DND-41 (cell line): ENCODE measurements around the gene BRF1.

ENCODE experiments used
- ATAC-seq: fragments of 200-7000 bp; cut with Tn5 transposase; 3 replicates; pipeline ENCODE4 v1.9.1; 2021; ENCODE audit warnings: low read depth; ENCODE audit not compliant: insufficient read depth
- DNase-seq: peaks from one replicate; pipeline ENCODE4 v3.0.0-alpha.2; 2020
- H2AFZ ChIP-seq: 2 replicates; pipeline ENCODE4 v1.6.0; 2012; ENCODE audit warnings: low read depth, low read length
- H3K27ac ChIP-seq: 2 replicates; pipeline ENCODE4 v1.5.1; 2012; ENCODE audit warnings: low read length, inconsistent platforms
- H3K27me3 ChIP-seq: fragments of 200-600 bp; sonication (generic); 2 replicates; pipeline ENCODE4 v1.6.0; 2012; ENCODE audit warnings: low read length, mild to moderate bottlenecking, inconsistent platforms; ENCODE audit not compliant: insufficient read depth, poor library complexity
- H3K36me3 ChIP-seq: 2 replicates; pipeline ENCODE4 v1.5.1; 2012; ENCODE audit warnings: low read length, inconsistent platforms; ENCODE audit not compliant: insufficient read depth
- H3K4me1 ChIP-seq: 2 replicates; pipeline ENCODE4 v1.5.1; 2012; ENCODE audit warnings: mild to moderate bottlenecking, low read length; ENCODE audit not compliant: insufficient read depth
- H3K4me2 ChIP-seq: 2 replicates; pipeline ENCODE4 v1.6.0; 2012; ENCODE audit warnings: mild to moderate bottlenecking, moderate library complexity, low read length, inconsistent platforms; ENCODE audit not compliant: insufficient read depth
- H3K4me3 ChIP-seq, 2 experiments: fragments of 200-600 bp in 1 of 2; shearing (Covaris generic) in 1 of 2; 2 replicates each; pipeline ENCODE4 v1.5.1; 2012 to 2016; ENCODE audit warnings: inconsistent platforms in 2 of 2, low read length in 2 of 2, mild to moderate bottlenecking in 2 of 2, low read depth in 1 of 2, moderate library complexity in 1 of 2
- H3K79me2 ChIP-seq: 2 replicates; pipeline ENCODE4 v1.6.0; 2012; ENCODE audit warnings: low read length, inconsistent platforms; ENCODE audit not compliant: insufficient read depth
- H3K9ac ChIP-seq: 2 replicates; pipeline ENCODE4 v1.6.0; 2012; ENCODE audit warnings: low read depth, mild to moderate bottlenecking, inconsistent platforms, low read length, moderate library complexity
- H3K9me3 ChIP-seq: 2 replicates; pipeline ENCODE4 v1.5.1; 2012; ENCODE audit warnings: low read length, moderate library complexity, mild to moderate bottlenecking, inconsistent platforms; ENCODE audit not compliant: insufficient read depth, severe bottlenecking
- H4K20me1 ChIP-seq: 2 replicates; pipeline ENCODE4 v1.6.0; 2012; ENCODE audit warnings: low read length; ENCODE audit not compliant: insufficient read depth
- CTCF ChIP-seq: IDR thresholded peaks from 2 replicates; pipeline ENCODE4 v1.5.1; 2012; ENCODE audit warnings: borderline replicate concordance, low read length, moderate library complexity, mild to moderate bottlenecking; ENCODE audit not compliant: poor library complexity, severe bottlenecking; ENCODE audit errors: extremely low read depth
- EZH2 ChIP-seq: IDR thresholded peaks from 3 replicates; pipeline ENCODE4 v1.6.1; 2012; ENCODE audit warnings: borderline replicate concordance, low read depth, mild to moderate bottlenecking, moderate library complexity, low read length, inconsistent platforms; ENCODE audit not compliant: severe bottlenecking

The BRF1 gene

GRCh38 chr14:105311838-105312237 lies 11.0 kb upstream of the BRF1 start:
- TF ChIP-seq CTCF (no peak), EZH2 (no peak)
- H3K4me1 ChIP-seq, result peaks cover 25% of the 10 kb centered on the region
- DNase-seq (no peak), ATAC-seq (no peak)
- no peak overlapping the region for H3K9ac ChIP-seq
- no peak overlapping the region for H3K27ac ChIP-seq
- H3K9me3 ChIP-seq, result no peaks in the 10 kb centered on the region
- no peak overlapping the region for H3K4me2 ChIP-seq
- H3K79me2 ChIP-seq, result peaks cover 21% of the 10 kb centered on the region
- no peak overlapping the region for H2AFZ ChIP-seq
- no peak overlapping the region for H3K4me3 ChIP-seq
- H3K27me3 ChIP-seq, result no peaks in the 10 kb centered on the region
- peaks cover 15% of the 10 kb centered on the region for H4K20me1 ChIP-seq
- no peaks in the 10 kb centered on the region for H3K36me3 ChIP-seq

- H4K20me1 ChIP-seq, result no peaks in the 10 kb centered on the region
- DNase-seq (no peak), ATAC-seq (no peak)
- H3K27me3 ChIP-seq, result no peaks in the 10 kb centered on the region
- no peaks in the 10 kb centered on the region for H3K79me2 ChIP-seq
- no peak overlapping the region for H2AFZ ChIP-seq
- H3K4me1 ChIP-seq, result peaks cover 7% of the 10 kb centered on the region
- TF ChIP-seq CTCF (no peak), EZH2 (no peak)
- H3K9me3 ChIP-seq, result no peaks in the 10 kb centered on the region
- no peak overlapping the region for H3K9ac ChIP-seq
- no peak overlapping the region for H3K4me3 ChIP-seq
- H3K4me2 ChIP-seq, result no peak overlapping the region
- no peak overlapping the region for H3K27ac ChIP-seq
- no peaks in the 10 kb centered on the region for H3K36me3 ChIP-seq
Observed at GRCh38 chr14:105309371-105309770, 8.6 kb upstream of the BRF1 start.

- H2AFZ ChIP-seq, result no peak overlapping the region
- no peaks in the 10 kb centered on the region for H3K4me1 ChIP-seq
- DNase-seq (no peak), ATAC-seq (no peak)
- no peak for TF ChIP-seq EZH2
- TF ChIP-seq CTCF, result no peak
- no peak overlapping the region for H3K27ac ChIP-seq
- no peak overlapping the region for H3K4me2 ChIP-seq
- no peaks in the 10 kb centered on the region for H3K36me3 ChIP-seq
- H3K9me3 ChIP-seq, result no peaks in the 10 kb centered on the region
- no peak overlapping the region for H3K9ac ChIP-seq
- no peaks in the 10 kb centered on the region for H4K20me1 ChIP-seq
- no peaks in the 10 kb centered on the region for H3K27me3 ChIP-seq
- H3K4me3 ChIP-seq, result no peak overlapping the region
- no peaks in the 10 kb centered on the region for H3K79me2 ChIP-seq
Observed at GRCh38 chr14:105307052-105307727, 6.4 kb upstream of the BRF1 start.
